RKO (cell line): Measurements from ENCODE around the gene ITFG1.
A peak's percentile ranks its signal among the peaks of the same experiment; 100 is the strongest.

ENCODE experiments used
- DNase-seq: peaks from one replicate; pipeline ENCODE4 v3.0.0-alpha.2; 2016; ENCODE audit warnings: low spot score

Gene ITFG1

DNA sequence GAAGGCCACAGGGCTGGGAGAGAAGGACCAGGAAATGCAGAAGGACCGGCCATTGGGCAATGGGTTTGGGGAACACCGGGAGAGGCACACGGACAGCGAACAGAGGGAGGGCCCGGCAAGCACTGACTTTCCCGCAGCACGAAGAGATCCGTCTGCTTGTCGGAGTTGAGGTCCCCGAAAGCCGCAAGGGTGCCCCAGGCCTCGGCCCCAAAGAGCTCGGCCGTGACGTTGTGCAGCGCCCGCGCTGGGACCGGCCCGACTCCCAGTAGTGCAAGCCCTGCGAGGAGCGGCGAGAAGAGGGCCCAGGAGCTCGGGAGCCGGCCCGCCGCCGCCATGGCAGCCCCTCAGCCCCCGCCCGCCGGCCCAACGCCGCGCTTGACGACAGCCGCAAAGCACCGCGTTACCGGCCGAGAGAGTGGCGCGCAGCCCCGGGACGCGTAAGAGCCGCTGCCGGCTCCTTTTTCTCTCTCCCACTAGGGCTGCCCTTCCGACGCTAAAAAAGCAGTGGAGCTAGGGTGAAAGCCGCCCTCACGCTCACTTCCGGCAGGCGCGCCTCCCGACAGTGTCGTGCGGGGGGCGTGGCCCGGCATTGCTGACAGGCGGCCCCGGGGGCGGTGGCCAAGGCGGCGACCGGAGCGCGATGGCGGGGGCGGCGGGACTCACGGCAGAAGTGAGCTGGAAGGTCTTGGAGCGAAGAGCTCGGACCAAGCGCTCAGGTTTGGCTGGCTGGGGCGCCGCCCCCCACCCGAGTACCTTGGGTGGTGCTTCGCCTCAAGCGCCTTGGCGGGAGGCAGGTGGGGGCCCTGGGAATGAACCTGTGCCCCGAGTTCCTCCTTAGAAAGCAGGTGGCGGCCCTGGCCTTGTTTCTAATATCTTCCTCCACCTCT is at the start of gene ITFG1, which contains the start of gene PHKB:
ITFG1 (minus strand) TSS at position 353 of the 887 bp plus-strand sequence; CDS start at position 335, 18 bp downstream.
PHKB (plus strand) TSS at position 621 of the 887 bp plus-strand sequence; CDS start at position 641, 20 bp downstream.
- peak; percentile 92 for DNase-seq

DNA sequence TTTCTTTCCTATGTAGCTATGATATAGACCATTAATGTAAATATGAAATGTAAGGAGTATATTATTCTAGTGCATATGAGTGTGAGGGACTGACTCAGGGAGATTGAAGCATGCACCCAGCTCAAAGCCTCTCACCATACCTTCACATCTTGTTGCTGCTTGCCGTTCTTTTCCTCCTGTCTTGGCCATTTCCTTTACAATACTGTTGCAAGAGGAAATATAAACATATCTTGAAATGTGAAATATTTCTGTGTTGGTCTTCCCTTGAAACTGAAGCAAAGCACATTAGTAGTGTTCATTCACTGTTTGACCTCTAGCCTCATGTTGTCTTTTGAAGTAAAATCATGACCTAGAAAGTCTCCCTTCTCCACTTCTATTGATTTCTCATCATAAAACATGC is 46.8 kb upstream of the ITFG1 start:
- no peak for DNase-seq

DNA sequence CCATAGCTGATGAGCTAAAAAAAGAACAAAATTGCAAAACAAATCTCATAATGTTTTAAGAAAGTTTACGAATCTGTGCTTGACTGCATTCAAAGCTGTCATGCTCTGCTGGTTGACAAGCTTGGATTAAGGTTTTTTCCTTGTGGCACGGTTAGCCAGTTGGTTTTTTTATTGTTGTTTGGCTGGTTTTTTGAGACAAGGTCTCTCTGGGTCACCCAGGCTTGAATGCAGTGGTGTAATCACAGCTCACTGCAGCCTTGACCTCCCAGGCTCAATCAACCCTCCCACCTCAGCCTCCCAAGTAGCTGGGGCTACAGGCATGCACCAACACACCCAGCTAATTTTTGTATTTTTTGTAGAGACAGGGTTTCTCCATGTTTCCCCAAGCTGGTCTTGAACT is 45.9 kb upstream of the ITFG1 start:
- no peak for DNase-seq

DNA sequence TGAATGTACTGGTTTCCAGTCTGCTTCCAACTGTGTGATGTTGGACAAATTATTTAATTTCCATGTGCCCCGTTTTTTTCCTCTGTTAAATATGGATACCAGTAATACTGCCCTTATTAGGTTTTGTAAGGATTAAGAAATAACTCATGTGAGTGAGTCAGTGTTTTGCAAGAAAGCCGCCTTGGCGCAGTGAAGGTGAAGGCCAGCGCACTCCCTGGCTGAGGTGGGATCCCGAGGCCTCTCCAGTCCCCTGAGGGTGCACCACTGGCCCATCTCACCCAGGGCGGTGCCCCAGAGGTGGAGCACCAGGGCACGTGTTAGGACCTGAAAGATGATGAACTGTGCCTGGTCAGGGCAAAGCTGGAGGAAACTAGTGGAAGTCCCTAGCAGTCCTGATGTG is 43.7 kb upstream of the ITFG1 start:
- DNase-seq, result no peak

DNA sequence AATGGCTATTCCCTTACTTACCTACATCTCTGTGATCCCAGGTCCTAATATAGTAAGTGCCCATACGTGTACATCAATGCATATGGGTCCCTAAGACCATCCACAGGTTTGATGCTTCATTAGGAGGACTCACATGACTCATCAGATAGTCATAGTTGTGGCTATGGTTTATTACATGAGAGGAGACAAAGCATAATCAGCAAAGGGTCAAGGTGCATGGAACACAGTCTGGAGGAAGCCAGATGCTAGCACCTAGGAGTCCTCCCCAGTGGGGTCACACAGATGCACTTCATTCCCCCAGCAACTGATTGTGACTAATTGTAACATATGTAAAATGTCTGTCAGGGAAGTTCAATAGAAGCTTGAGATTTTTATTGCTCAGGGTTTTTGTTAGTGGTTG is 43.1 kb upstream of the ITFG1 start:
- DNase-seq, result peak; percentile 49

DNA sequence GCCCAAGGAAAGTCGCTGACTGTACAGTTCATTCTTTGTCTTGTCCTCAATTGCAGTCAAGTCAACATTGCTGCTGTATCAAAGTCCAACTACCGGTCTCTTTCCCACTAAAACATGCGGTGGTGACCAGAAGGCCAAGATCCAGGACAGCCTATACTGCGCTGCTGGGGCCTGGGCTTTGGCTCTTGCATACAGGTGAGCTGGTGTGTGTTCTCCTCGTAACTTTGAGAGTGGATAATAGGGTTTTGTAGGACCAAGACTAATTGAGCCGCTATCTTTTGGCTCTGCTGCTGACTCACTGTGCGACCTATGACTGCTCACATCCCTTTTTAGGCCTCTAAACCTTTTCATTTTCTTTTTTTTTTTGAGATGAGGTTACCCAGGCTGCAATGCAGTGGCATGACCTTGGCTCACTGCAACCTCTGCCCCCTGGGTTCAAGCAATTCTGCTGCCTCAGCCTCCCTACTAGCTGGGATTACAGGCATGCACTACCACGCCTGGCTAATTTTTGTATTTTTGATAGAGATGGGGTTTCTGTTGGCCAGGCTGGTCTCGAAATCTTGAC is 38.9 kb upstream of the ITFG1 start:
- no peak for DNase-seq

DNA sequence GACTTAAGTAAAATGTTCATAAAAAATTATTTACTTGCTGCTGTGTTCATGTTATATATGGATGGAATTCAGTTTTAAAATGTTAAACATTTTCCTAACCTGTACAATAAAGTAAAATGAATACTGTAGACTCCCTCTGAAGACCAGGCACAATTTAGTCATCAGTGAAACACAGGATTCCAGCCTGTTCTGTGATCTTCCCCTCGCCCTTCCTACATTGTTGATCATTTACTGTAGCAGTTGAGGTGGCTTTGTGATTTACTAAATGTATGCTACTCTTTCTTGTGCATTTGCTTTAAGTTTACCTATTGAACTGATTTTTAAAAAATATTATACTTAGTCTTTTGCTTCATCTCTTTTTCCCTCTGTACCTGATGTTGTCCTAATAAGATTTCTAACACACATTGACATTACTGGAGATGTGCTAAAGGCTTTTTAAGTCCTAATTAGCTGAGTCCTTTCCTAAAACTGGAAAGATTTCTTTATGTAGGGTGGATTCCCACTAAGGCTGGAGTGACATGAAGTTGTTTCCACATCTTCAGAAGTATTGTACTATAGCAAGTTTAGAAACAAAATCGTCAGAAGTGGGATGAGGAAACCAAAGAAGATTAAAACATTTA is 38.3 kb upstream of the ITFG1 start:
- DNase-seq, result no peak

DNA sequence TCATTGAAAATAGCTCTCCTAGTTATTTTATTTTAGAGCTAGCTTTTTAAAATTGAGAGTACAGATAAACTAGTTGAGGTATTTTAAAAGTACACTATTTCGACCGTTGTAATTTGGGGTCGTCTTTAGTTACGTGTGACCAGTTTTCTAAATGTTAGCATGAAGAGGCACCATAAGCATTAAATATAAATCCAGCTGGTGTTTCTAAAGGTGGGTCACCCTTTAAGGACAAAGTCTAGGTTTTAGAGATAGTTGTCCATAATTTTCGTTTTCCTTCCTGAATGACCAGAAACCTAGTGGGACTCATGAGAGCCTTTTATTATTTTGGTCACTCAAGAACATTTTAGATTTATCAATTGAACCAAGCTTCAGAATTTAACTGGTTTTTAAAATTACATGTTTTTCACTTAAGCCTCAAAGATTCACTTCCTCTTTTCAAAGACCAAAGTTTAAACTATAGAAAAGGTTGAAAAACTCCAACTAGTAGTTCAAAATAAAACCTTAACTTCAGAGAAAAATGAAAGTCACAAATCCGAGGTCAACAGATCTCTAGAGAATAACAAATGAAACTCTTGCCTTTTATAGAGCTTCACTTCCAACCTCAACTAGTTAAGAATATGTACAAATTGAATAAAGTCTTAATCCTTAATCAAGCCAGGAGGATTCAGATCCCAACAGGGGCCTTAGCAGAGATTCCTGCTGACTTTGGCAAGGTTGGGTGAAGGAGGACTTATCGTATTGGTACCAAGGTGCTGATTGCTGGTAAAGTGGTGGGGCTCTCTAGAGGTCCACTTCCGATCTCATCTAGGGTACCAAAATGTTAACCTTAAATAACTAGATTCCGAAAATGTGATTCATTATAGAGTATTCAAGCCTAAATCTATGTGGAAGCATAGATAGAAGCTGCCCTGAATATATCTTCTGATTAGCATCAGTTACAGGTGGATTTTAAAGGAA is 32.8 kb upstream of the ITFG1 start:
- no peak for DNase-seq

DNA sequence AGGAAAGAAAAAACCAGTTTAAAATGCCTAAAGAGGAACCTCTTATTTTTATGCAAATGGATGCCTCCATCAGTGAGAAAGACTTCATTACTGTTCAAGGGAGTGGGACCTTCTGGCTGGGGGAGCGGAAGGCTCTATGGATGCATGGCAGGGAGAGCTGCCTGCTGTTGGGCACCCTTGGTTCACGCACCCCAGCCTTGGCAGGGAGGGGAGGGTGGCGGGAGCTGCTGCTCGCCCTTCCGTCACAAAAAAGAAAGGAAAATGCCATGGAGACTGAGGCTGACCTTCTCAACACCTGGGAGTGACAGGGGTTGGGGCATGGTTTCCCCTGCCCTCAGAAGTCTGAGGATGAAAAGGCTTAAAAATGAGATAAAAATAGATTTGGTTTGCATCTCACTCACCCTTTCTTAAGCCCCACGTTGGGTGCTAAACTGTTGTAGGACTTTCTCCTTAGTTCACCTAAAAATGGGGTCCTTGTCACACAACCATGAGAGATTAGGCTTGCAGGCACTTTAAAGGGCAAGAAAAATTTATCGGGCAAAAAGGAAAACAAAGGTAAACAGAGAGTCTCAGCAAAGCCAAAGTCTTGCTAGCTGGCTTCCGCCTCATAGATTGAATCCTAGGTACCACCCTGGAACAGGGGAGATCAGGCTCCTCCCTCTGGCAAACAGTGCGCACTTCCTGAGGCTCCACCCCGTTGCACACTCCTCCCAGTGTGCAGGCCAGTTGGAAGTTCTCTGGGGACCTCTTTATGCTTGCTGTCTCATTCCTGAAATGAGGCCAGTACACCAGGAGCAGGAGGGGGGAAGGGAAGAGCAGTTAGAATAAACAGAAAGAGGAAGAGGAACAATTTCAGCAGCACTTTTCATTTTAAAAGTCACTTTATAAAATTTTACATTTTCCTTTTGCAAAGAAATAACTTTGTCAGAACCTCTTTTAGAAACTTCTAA is 31.8 kb upstream of the ITFG1 start:
- DNase-seq, result no peak

DNA sequence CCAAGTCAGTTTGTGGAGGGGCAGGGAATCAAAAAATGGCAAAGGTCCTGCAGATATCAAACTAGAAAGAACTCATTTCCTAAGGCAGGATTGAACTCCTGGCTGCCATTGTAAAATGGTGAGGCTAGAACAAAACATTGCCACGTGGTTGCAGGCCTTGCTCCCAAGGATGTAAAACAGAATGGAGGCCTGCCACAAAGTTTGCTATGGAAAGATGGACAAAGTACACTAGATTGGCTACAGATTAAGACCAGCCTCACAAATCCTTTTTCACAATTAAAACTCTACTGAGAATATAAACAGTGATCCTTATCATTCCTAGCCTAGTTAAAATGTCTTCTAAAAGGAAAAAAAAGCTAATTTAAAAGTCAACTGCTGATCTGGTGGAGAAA is 31.2 kb upstream of the ITFG1 start:
- no peak for DNase-seq

DNA sequence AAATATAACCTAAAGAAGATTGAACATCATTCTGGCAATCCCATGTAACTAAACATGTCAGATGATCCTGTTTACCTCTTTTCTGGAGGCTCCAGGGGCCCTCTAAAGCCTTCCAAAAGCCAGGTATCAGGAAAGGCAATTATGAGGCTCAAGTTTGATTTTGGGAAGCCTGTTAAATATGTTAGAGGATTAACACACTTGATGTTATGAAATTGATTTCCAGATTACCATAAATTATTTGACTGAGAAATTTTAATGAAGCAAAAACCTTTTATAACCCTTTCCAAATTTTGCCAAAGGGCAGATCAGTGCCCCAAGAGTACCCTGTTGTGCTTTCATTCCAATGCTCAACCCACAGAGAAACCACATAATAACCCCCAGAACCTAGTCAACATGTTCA is 29.6 kb upstream of the ITFG1 start:
- no peak for DNase-seq

DNA sequence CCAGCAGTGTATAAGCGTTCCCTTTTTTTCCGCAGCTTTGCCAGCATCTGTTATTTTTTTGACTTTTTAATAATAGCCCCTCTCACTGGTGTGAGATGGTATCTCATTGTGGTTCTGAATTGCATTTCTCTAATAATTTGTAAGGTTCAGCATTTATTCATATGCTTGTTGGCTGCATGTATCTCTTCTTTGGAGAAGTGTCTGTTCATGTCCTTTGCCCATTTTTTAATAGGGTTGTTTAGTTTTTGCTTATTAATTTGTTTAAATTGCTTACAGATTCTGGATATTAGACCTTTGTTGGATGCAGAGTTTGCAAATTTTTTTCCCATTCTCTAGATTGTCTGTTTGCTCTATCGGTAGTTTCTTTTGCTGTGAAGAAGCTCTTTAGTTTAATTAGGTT is 27.2 kb upstream of the ITFG1 start:
- DNase-seq, result no peak

DNA sequence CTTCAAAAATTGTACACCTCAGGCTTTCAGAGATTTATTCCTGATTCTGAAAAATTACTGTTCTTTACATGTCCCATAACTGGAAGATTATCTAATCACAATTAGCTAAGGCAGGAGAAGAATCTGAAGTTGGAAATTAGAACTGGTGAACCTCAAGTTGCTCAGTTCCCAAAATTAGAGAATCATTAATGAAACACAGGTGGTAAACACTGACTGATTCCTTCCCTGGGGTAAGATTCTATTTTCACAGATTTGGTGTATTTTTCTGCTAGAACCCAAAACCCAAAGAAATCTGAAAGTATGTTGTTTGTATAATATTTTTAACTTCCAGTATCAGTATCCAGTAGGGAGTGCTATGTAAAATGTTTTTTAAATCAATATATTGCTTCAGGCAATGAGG is 26.0 kb upstream of the ITFG1 start:
- DNase-seq, result no peak

DNA sequence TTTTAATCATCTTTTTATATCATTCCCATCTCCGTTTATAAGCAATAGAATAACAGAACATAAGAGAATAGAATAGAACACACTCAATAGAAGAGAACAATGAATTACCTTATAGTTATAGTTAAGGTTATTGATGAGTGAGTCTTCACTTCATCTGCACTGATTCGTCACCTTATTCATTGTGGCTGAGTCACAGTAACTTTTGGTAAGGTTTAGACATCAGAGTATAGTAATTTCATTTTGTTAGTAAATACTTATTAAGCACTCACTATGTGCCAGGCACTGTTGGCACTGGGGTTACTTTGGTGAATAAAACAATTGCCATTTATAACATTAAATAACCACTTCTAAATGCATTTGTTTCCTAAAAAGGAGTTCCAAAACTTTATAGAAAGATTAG is 22.8 kb upstream of the ITFG1 start:
- no peak for DNase-seq

DNA sequence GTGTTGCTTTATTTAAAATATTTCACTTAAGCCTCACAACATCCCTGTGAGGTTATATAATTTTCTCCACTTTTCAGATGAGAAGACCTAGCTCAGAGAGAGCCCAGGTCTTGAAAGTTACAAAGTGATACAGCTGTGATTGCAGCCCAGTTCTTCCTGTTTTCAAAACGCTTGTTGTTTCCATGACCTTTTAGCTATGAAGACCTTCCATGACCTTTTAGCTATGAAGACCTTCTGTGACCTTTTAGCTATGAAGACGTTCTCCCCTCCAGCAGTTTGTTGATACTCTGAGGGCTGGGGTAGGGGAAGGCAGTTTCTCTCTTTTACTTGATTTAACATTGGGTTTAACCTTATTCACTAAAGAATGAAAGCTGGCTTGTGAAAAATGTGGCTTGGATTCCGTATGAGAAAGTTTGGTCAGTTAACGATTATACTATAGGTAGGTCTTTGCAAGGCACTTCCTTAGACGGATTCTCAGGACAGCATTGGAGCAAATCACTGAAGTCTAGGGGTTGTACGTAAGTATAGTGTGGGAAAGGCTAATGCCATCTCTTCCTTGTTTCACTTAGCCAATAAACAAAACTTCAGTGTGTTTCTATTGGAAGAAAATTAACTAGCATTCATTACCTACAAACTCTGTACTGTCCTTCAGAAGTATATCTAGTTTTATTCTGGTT is 21.0 kb upstream of the ITFG1 start:
- no peak for DNase-seq

DNA sequence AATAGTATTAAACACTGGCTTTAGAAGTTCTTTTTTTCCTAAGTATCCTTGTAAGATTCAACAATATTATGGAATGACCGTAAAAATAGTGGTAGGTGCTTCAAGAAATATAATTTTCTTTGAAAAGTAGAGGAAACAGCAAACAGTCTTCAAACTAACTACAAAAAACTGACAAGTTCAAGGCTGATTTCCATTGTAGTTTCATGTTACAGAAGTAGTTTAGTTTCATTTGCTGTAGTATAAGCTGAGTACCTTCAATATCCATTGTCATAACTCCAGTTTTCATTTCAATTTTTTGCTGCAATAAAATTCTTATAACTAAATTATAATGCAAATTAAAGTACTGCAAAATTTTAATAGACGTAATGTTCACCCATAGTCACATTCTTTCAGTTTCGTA is 19.5 kb upstream of the ITFG1 start:
- DNase-seq, result no peak

DNA sequence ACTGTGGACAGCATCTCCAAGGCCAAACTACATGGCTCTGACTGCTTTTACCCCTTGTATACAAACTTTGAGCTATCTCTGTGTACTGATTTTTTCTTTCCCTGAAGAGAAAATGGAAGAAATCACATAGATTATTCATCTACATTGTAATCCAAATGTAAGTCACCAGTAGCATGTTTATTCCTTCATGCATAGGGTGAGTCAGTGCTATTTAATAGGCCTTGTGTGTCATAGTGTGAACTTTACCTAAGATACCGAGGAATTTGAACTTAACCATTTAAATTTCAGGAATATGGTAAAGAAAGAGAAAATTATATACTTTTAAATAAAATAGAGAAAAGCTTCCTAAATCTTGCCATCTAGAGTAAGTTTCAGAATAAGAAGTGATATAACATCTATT is 16.8 kb upstream of the ITFG1 start:
- peak; percentile 55 for DNase-seq

DNA sequence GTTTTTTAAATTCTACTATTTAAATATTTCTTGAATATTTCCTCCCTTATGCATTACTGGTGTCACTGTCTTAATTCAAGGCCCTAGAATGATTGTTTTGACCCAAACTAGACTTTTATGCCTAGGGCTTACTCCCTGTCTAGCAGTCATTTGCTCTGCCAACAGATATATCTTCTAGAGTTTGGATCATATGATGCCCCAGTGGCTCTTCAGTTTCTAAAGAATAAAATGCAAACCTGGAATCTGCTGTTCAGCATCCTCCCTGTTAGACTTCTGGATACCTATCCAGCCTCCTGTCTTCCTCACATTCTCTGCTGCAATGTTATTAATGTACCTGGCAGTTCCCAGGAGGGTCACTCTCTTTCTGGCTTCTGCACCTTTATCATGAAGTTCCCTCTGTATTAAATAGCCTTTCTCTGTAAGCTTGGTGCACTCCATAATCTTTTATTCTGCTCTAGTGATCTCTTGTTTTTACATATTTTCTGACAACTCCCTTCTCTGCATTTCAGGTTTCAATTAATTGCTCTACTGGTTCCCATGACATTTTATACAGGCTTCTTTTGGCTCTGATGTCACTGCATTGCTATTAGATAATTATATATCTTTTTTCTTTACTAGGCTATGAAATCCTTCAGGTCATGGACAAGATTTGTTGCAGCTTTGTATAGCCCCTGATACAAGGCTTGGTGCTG is 15.9 kb upstream of the ITFG1 start:
- DNase-seq, result no peak

DNA sequence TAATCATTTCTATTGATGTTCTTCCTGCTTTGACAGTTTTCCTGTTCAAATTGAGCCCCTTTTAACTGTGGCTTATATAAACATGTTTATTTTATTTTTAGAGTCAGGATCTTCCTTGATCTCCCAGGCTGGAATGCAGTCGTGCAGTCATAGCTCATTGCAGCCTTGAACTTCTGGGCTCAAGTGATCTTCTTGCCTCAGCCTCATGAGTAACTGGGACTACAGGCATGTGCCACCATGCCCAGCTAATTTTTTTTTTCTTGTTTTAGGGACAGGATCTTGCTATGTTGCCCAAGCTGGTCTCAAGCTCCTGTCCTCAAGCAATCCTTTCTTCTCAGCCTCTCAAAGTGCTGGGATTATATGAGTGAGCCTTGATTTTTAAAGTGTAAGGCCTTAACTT is 14.9 kb upstream of the ITFG1 start:
- DNase-seq, result no peak

DNA sequence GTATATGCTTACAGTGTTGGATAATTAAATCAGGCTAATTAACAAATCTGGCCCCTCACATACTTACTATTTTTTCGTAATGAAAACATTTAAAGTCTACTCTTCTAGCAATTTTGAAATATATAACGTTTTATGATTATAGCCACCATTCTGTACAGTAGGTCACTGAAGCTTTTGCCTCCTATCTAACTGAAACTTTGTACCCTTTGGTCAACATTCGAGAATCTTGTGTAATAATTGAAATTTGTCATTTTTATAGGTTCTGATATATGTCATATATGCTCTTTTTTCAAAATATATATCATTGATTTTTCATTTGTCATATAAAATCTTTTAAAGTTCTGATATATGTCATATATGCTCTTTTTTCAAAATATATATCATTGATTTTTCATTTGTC is 12.9 kb upstream of the ITFG1 start:
- DNase-seq, result no peak
